Osteocyte (in vitro differentiated cells): ENCODE data around the gene AQP3. TPM values are rescaled to one million over a fixed set of nuclear protein-coding genes. Genes with fewer than 3 reads are reported as not detected.
A peak's percentile ranks its signal among the peaks of the same experiment; 100 is the strongest.

Experiments used
- DNase-seq: peaks from one replicate; pipeline ENCODE4 v3.0.0; 2021; ENCODE audit warnings: mixed read lengths; ENCODE audit not compliant: unreplicated experiment; ENCODE audit errors: extremely low spot score
- H3K27ac Mint-ChIP-seq: one replicate; pipeline ENCODE4 v1.8.0; 2021; ENCODE audit warnings: mild to moderate bottlenecking, mixed read lengths; ENCODE audit not compliant: unreplicated experiment
- H3K27me3 Mint-ChIP-seq: one replicate; pipeline ENCODE4 v1.8.0; 2021; ENCODE audit warnings: mixed read lengths; ENCODE audit not compliant: unreplicated experiment
- H3K36me3 Mint-ChIP-seq: one replicate; pipeline ENCODE4 v1.8.0; 2021; ENCODE audit warnings: mixed read lengths; ENCODE audit not compliant: unreplicated experiment
- H3K4me1 Mint-ChIP-seq: one replicate; pipeline ENCODE4 v1.8.0; 2021; ENCODE audit warnings: mixed read lengths; ENCODE audit not compliant: unreplicated experiment
- H3K4me3 Mint-ChIP-seq: one replicate; pipeline ENCODE4 v1.8.0; 2021; ENCODE audit warnings: mild to moderate bottlenecking, moderate library complexity, mixed read lengths; ENCODE audit not compliant: unreplicated experiment
- H3K9me3 Mint-ChIP-seq: one replicate; pipeline ENCODE4 v1.8.0; 2021; ENCODE audit warnings: mixed read lengths; ENCODE audit not compliant: unreplicated experiment
- CTCF ChIP-seq: fragments of 200-600 bp; sonication (generic); IDR thresholded peaks from 2 replicates; pipeline ENCODE4 v1.5.0; 2021; ENCODE audit warnings: antibody characterized with exemption, mild to moderate bottlenecking, moderate library complexity
- total RNA-seq: library from RNA; stranded (reverse); gene quantifications from 2 replicates; pipeline ENCODE4 v1.2.1, GENCODE V29; 2021

AQP3 gene
- total RNA-seq, 1 donor from 2014 or later = 0.86 TPM

GRCh38 chr9:33419708-33420303, 27.6 kb downstream of the AQP3 start:
- no peak overlapping the region for H3K27ac Mint-ChIP-seq
- H3K4me1 Mint-ChIP-seq = peaks cover 9% of the 10 kb centered on the region
- H3K36me3 Mint-ChIP-seq = no peaks in the 10 kb centered on the region
- H3K4me3 Mint-ChIP-seq = no peak overlapping the region
- no peaks in the 10 kb centered on the region for H3K9me3 Mint-ChIP-seq
- no peak for DNase-seq
- no peak for TF ChIP-seq CTCF
- peaks cover 22% of the 10 kb centered on the region for H3K27me3 Mint-ChIP-seq

DNA sequence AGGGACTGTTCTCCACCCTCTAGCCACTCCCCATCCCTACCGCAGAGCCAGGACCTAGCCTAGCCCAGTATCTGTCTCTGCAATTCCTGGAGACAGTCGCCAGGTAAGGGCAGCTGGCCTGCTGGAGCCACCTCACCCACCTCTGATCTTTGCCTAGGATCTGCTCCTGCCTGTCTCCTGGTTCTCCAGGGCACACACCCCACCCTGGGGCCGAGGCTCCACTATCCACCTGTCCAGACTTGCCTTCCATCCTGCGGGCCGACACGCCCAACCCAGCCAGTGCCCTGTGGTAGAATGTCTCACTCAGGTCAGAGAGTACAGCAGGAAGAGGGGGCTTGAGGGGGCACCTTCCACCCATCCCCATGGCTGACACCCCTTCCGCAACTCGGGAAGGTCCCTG, 29.3 kb downstream of the AQP3 start:
- Mint-ChIP-seq H3K9me3 (no peaks in the 10 kb centered on the region), H3K27me3 (peaks cover 25% of the 10 kb centered on the region), H3K36me3 (no peaks in the 10 kb centered on the region), H3K4me3 (no peak overlapping the region), H3K4me1 (peaks cover 9% of the 10 kb centered on the region), H3K27ac (no peak overlapping the region)
- TF ChIP-seq CTCF = no peak
- no peak for DNase-seq

GRCh38 chr9:33416996-33417395, 30.4 kb downstream of the AQP3 start:
- peaks cover 9% of the 10 kb centered on the region for H3K4me1 Mint-ChIP-seq
- no peaks in the 10 kb centered on the region for H3K9me3 Mint-ChIP-seq
- peaks cover 25% of the 10 kb centered on the region for H3K27me3 Mint-ChIP-seq
- no peaks in the 10 kb centered on the region for H3K36me3 Mint-ChIP-seq
- no peak for TF ChIP-seq CTCF
- H3K27ac Mint-ChIP-seq = no peak overlapping the region
- H3K4me3 Mint-ChIP-seq = no peak overlapping the region
- no peak for DNase-seq

DNA sequence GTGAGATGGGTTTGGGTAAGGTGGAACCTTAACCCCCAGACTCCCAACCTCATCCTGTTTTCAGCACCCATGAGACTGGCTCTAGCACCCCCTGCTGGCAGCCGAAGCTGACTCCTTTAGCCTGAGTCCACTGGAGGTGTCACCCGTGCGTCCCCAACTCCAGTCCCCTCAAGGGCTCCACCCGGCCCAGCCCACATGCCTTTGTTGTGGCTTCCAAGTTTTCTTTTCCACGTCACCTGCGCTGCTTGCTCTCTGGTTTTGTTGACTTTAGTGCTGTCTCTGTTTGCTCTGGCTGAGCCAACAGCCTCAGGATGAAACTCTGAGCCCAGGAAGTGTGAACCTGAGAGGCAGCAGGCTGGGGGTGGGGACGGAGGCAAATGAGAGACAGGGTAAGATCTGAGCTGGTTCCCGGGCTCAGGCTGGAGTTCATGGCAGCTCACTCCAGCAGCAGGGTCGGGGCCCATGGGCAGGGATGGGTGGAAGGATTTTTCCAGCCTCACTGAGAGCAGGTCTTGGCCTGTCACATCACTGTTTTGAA, 31.8 kb downstream of the AQP3 start:
- H3K4me3 Mint-ChIP-seq = no peak overlapping the region

More for the DNA sequence above, 31.8 kb downstream of the AQP3 start:
- peaks cover 9% of the 10 kb centered on the region for H3K4me1 Mint-ChIP-seq
- DNase-seq = no peak
- peak; percentile 64 for TF ChIP-seq CTCF
- H3K36me3 Mint-ChIP-seq = no peaks in the 10 kb centered on the region
- peaks cover 26% of the 10 kb centered on the region for H3K27me3 Mint-ChIP-seq
- no peak overlapping the region for H3K27ac Mint-ChIP-seq
- H3K9me3 Mint-ChIP-seq = no peaks in the 10 kb centered on the region
